Memory B cell (primary cell): ENCODE measurements around the gene FUT2.
A peak's percentile ranks its signal among the peaks of the same experiment; 100 is the strongest.

Experiments used
- ATAC-seq: fragments of 150-1000 bp; cut with Tn5 transposase; 2 replicates; pipeline ENCODE4 v1.10.0; 2021; ENCODE audit warnings: low read depth, mild to moderate bottlenecking, moderate library complexity
- DNase-seq, 2 donors: peaks; one replicate each; pipeline ENCODE4 v3.0.0; 2022; ENCODE audit warnings: low spot score in 2 of 2
- H3K27ac Mint-ChIP-seq: one replicate; pipeline ENCODE4 v1.8.0; 2022; ENCODE audit warnings: mild to moderate bottlenecking, moderate library complexity, mixed read lengths
- H3K27me3 Mint-ChIP-seq: one replicate; pipeline ENCODE4 v1.8.0; 2022; ENCODE audit warnings: mixed read lengths
- H3K36me3 Mint-ChIP-seq: one replicate; pipeline ENCODE4 v1.8.0; 2022; ENCODE audit warnings: mild to moderate bottlenecking, mixed read lengths
- H3K4me1 Mint-ChIP-seq: one replicate; pipeline ENCODE4 v1.8.0; 2022; ENCODE audit warnings: mixed read lengths
- H3K4me3 Mint-ChIP-seq: one replicate; pipeline ENCODE4 v1.8.0; 2022; ENCODE audit warnings: mild to moderate bottlenecking, moderate library complexity, mixed read lengths
- H3K9me3 Mint-ChIP-seq: one replicate; pipeline ENCODE4 v1.8.0; 2022; ENCODE audit warnings: mixed read lengths

Gene FUT2

GRCh38 chr19:48661711-48662090, 34.1 kb upstream of the FUT2 start:
- no peaks in the 10 kb centered on the region for H3K36me3 Mint-ChIP-seq

GRCh38 chr19:48663667-48664066, 32.1 kb upstream of the FUT2 start:
- Mint-ChIP-seq H3K4me1 (peaks cover 7% of the 10 kb centered on the region), H3K27me3 (no peaks in the 10 kb centered on the region), H3K36me3 (no peaks in the 10 kb centered on the region), H3K4me3 (no peak overlapping the region), H3K9me3 (no peaks in the 10 kb centered on the region), H3K27ac (no peak overlapping the region)
- ATAC-seq (no peak), DNase-seq (no peak)

More at GRCh38 chr19:48661711-48662090, 34.1 kb upstream of the FUT2 start:
- no peak for DNase-seq
- H3K4me1 Mint-ChIP-seq = peaks cover 7% of the 10 kb centered on the region
- no peaks in the 10 kb centered on the region for H3K27me3 Mint-ChIP-seq
- no peak overlapping the region for H3K27ac Mint-ChIP-seq
- no peak overlapping the region for H3K4me3 Mint-ChIP-seq
- ATAC-seq = no peak
- H3K9me3 Mint-ChIP-seq = no peaks in the 10 kb centered on the region

- ATAC-seq (no peak), DNase-seq (no peak)
- Mint-ChIP-seq H3K4me3 (no peak overlapping the region), H3K27ac (no peak overlapping the region), H3K4me1 (peaks cover 11% of the 10 kb centered on the region), H3K9me3 (peaks cover 4% of the 10 kb centered on the region), H3K36me3 (no peaks in the 10 kb centered on the region), H3K27me3 (no peaks in the 10 kb centered on the region)
Observed at GRCh38 chr19:48664476-48664875, 31.3 kb upstream of the FUT2 start.

- no peaks in the 10 kb centered on the region for H3K27me3 Mint-ChIP-seq
- peaks cover 8% of the 10 kb centered on the region for H3K9me3 Mint-ChIP-seq
- DNase-seq (no peak), ATAC-seq (no peak)
- no peak overlapping the region for H3K4me3 Mint-ChIP-seq
- H3K36me3 Mint-ChIP-seq = no peaks in the 10 kb centered on the region
- H3K27ac Mint-ChIP-seq = no peak overlapping the region
- peaks cover 15% of the 10 kb centered on the region for H3K4me1 Mint-ChIP-seq
Observed at GRCh38 chr19:48665786-48666185, 30.0 kb upstream of the FUT2 start.

GRCh38 chr19:48668332-48668731, 27.4 kb upstream of the FUT2 start:
- no peaks in the 10 kb centered on the region for H3K27me3 Mint-ChIP-seq
- no peak overlapping the region for H3K27ac Mint-ChIP-seq
- no peaks in the 10 kb centered on the region for H3K36me3 Mint-ChIP-seq
- no peak overlapping the region for H3K4me3 Mint-ChIP-seq
- ATAC-seq = no peak
- H3K9me3 Mint-ChIP-seq = peaks cover 8% of the 10 kb centered on the region
- peaks cover 10% of the 10 kb centered on the region for H3K4me1 Mint-ChIP-seq
- no peak for DNase-seq

GRCh38 chr19:48668761-48669160, 27.0 kb upstream of the FUT2 start:
- Mint-ChIP-seq H3K27me3 (no peaks in the 10 kb centered on the region), H3K36me3 (no peaks in the 10 kb centered on the region), H3K4me1 (peaks cover 10% of the 10 kb centered on the region), H3K9me3 (peaks cover 8% of the 10 kb centered on the region), H3K4me3 (no peak overlapping the region), H3K27ac (peak overlapping the region; percentile 15)
- ATAC-seq (no peak), DNase-seq (no peak)

GRCh38 chr19:48669903-48670668, 25.7 kb upstream of the FUT2 start:
- ATAC-seq (no peak), DNase-seq (no peak)
- Mint-ChIP-seq H3K4me3 (no peak overlapping the region), H3K9me3 (peaks cover 8% of the 10 kb centered on the region), H3K27me3 (no peaks in the 10 kb centered on the region), H3K4me1 (peaks cover 12% of the 10 kb centered on the region), H3K36me3 (no peaks in the 10 kb centered on the region), H3K27ac (peak overlapping the region; percentile 69)

GRCh38 chr19:48670699-48671445, 24.9 kb upstream of the FUT2 start:
- DNase-seq = no peak
- H3K4me1 Mint-ChIP-seq = peaks cover 16% of the 10 kb centered on the region
- no peaks in the 10 kb centered on the region for H3K36me3 Mint-ChIP-seq
- H3K4me3 Mint-ChIP-seq = no peak overlapping the region
- peaks cover 8% of the 10 kb centered on the region for H3K9me3 Mint-ChIP-seq
- peaks cover 2% of the 10 kb centered on the region for H3K27me3 Mint-ChIP-seq
- ATAC-seq = no peak
- H3K27ac Mint-ChIP-seq = no peak overlapping the region

- no peaks in the 10 kb centered on the region for H3K36me3 Mint-ChIP-seq
- DNase-seq (no peak), ATAC-seq (no peak)
- H3K27me3 Mint-ChIP-seq = peaks cover 2% of the 10 kb centered on the region
- no peak overlapping the region for H3K4me3 Mint-ChIP-seq
- peaks cover 8% of the 10 kb centered on the region for H3K9me3 Mint-ChIP-seq
- H3K27ac Mint-ChIP-seq = no peak overlapping the region
- peaks cover 16% of the 10 kb centered on the region for H3K4me1 Mint-ChIP-seq
Observed at GRCh38 chr19:48671446-48671995, 24.2 kb upstream of the FUT2 start.

GRCh38 chr19:48672994-48673393, 22.8 kb upstream of the FUT2 start, which contains the start of gene NTN5:
Gene NTN5, minus strand, starts transcription at chr19:48673017. Its CDS starts 2,031 bp downstream, at chr19:48670986.
- peaks cover 16% of the 10 kb centered on the region for H3K4me1 Mint-ChIP-seq
- H3K9me3 Mint-ChIP-seq = peaks cover 8% of the 10 kb centered on the region
- ATAC-seq (no peak), DNase-seq (no peak)
- no peak within 1 kb of the TSS for H3K4me3 Mint-ChIP-seq
- H3K36me3 Mint-ChIP-seq = no peaks in the 10 kb centered on the region
- H3K27me3 Mint-ChIP-seq = peaks cover 2% of the 10 kb centered on the region
- no peak within 1 kb of the TSS for H3K27ac Mint-ChIP-seq

- Mint-ChIP-seq H3K36me3 (no peaks in the 10 kb centered on the region), H3K4me1 (peaks cover 16% of the 10 kb centered on the region), H3K27me3 (peaks cover 2% of the 10 kb centered on the region), H3K4me3 (no peak overlapping the region), H3K9me3 (peaks cover 8% of the 10 kb centered on the region), H3K27ac (no peak overlapping the region)
- no peak for ATAC-seq
- DNase-seq = no peak
Observed at GRCh38 chr19:48673436-48674100, 22.2 kb upstream of the FUT2 start.

GRCh38 chr19:48674216-48674809, 21.5 kb upstream of the FUT2 start:
- Mint-ChIP-seq H3K36me3 (no peaks in the 10 kb centered on the region), H3K27ac (no peak overlapping the region), H3K4me3 (no peak overlapping the region), H3K9me3 (peaks cover 5% of the 10 kb centered on the region), H3K27me3 (peaks cover 2% of the 10 kb centered on the region), H3K4me1 (peaks cover 13% of the 10 kb centered on the region)
- no peak for DNase-seq
- no peak for ATAC-seq

GRCh38 chr19:48674921-48675824, 20.6 kb upstream of the FUT2 start:
- no peaks in the 10 kb centered on the region for H3K36me3 Mint-ChIP-seq
- peaks cover 6% of the 10 kb centered on the region for H3K4me1 Mint-ChIP-seq
- peak; percentile 97 for ATAC-seq
- H3K27ac Mint-ChIP-seq = no peak overlapping the region
- H3K9me3 Mint-ChIP-seq = no peaks in the 10 kb centered on the region
- H3K27me3 Mint-ChIP-seq = peaks cover 3% of the 10 kb centered on the region
- H3K4me3 Mint-ChIP-seq = no peak overlapping the region
- peak; percentile 77 to 80 for DNase-seq
